OCI-LY3 (cell line): Measurements from ENCODE around the gene RABGAP1.

Experiments
- H2AFZ ChIP-seq: fragments of 200-600, 300-600 bp; shearing (Covaris generic); 2 replicates; pipeline ENCODE4 v1.6.0; 2014; ENCODE audit warnings: antibody characterized with exemption, low read depth, low read length
- H3K27ac ChIP-seq: fragments of 200-600, 300-600 bp; sonication (generic); 2 replicates; pipeline ENCODE4 v1.5.1; 2014; ENCODE audit warnings: mild to moderate bottlenecking, low read length, moderate library complexity, mixed read lengths
- H3K27me3 ChIP-seq: fragments of 200-600, 300-600 bp; sonication (generic); 2 replicates; pipeline ENCODE4 v1.6.1; 2014; ENCODE audit warnings: low read depth, low read length, mixed read lengths
- H3K36me3 ChIP-seq: fragments of 200-600, 300-600 bp; sonication (generic); replicated peaks from 2 replicates; pipeline ENCODE3; 2014; ENCODE audit warnings: low read depth, low read length, mixed read lengths
- H3K4me1 ChIP-seq: fragments of 300-600, 200-600 bp; sonication (generic); 2 replicates; pipeline ENCODE4 v1.6.1; 2014; ENCODE audit warnings: low read length, mixed read lengths
- H3K4me2 ChIP-seq: fragments of 200-600, 300-600 bp; sonication (generic); 2 replicates; pipeline ENCODE4 v1.6.1; 2014; ENCODE audit warnings: low read length, mixed read lengths
- H3K4me3 ChIP-seq: fragments of 300-600, 200-600 bp; sonication (generic); 2 replicates; pipeline ENCODE4 v1.5.1; 2014; ENCODE audit warnings: antibody characterized with exemption, mild to moderate bottlenecking, low read length, moderate library complexity
- H3K79me2 ChIP-seq: fragments of 300-600, 200-600 bp; shearing (Covaris generic); 2 replicates; pipeline ENCODE4 v1.6.1; 2014; ENCODE audit warnings: mild to moderate bottlenecking, low read length, mixed read lengths
- H3K9ac ChIP-seq: fragments of 300-600, 200-600 bp; shearing (Covaris generic); 2 replicates; pipeline ENCODE4 v1.6.0; 2014; ENCODE audit warnings: mild to moderate bottlenecking, low read length, moderate library complexity
- H3K9me3 ChIP-seq: fragments of 200-600, 300-600 bp; shearing (Covaris generic); 2 replicates; pipeline ENCODE4 v1.6.1; 2014; ENCODE audit warnings: low read length, mixed read lengths; ENCODE audit not compliant: insufficient read depth
- H4K20me1 ChIP-seq: fragments of 200-600, 300-600 bp; sonication (generic); 2 replicates; pipeline ENCODE4 v1.6.1; 2016; ENCODE audit warnings: low read length, mixed read lengths; ENCODE audit not compliant: insufficient read depth
- CTCF ChIP-seq: fragments of 200-600, 300-600 bp; sonication (generic); IDR thresholded peaks from 2 replicates; pipeline ENCODE4 v1.5.1; 2014; ENCODE audit warnings: antibody characterized with exemption, low read length, low read depth
- EZH2phosphoT487 ChIP-seq: fragments of 200-600 bp; shearing (Covaris generic); IDR thresholded peaks from 2 replicates; pipeline ENCODE4 v1.6.1; 2018; ENCODE audit warnings: antibody characterized with exemption, mixed run types, low read depth

The RABGAP1 gene

GRCh38 chr9:122988920-122989621 lies 48.3 kb downstream of the RABGAP1 start:
- Histone ChIP-seq H2AFZ (peak overlapping the region; percentile 33; the same call in 1 of the 2 replicates), H3K4me1 (peaks cover 38% of the 10 kb centered on the region), H3K4me3 (peak overlapping the region; percentile 58), H3K9me3 (no peaks in the 10 kb centered on the region), H3K79me2 (peaks cover 14% of the 10 kb centered on the region; the same call in 1 of the 2 replicates), H3K36me3 (peaks cover 25% of the 10 kb centered on the region), H3K27me3 (no peaks in the 10 kb centered on the region), H3K27ac (peak overlapping the region; percentile 94), H3K4me2 (peak overlapping the region; percentile 72), H4K20me1 (no peaks in the 10 kb centered on the region), H3K9ac (peak overlapping the region; percentile 46)
- TF ChIP-seq EZH2phosphoT487 (no peak), CTCF (peak; percentile 46)

DNA sequence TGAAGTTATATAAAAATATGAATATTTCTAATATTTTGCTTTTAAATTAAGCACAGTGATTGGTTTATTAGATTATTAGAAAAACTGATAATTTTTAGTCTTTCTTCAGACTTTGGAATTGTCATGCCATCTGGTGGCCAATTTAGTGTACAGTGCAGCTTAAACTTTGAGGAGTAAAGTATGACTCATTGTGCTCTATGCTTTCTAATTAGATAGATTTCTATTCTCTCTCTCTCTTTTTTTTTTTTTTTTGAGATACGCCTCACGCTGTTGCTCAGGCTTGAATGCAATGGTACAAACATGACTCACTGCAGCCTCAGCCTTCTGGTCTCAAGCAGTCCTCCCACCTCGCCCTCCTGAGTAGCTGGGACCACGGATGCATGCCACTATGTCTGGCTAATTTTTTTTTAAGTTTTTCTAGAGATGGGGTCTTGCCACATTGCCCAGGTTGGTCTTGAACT lies 50.6 kb downstream of the RABGAP1 start:
- H3K4me1 ChIP-seq = peaks cover 28% of the 10 kb centered on the region
- no peaks in the 10 kb centered on the region for H3K9me3 ChIP-seq
- no peak for TF ChIP-seq EZH2phosphoT487
- peak; percentile 70 for TF ChIP-seq CTCF
- H3K79me2 ChIP-seq = peaks cover 10% of the 10 kb centered on the region; the same call in 1 of the 2 replicates
- H3K27ac ChIP-seq = no peak overlapping the region
- no peaks in the 10 kb centered on the region for H3K27me3 ChIP-seq
- no peak overlapping the region for H3K4me2 ChIP-seq
- no peak overlapping the region for H3K9ac ChIP-seq
- H3K36me3 ChIP-seq = peaks cover 24% of the 10 kb centered on the region
- H2AFZ ChIP-seq = no peak overlapping the region
- no peaks in the 10 kb centered on the region for H4K20me1 ChIP-seq
- no peak overlapping the region for H3K4me3 ChIP-seq

DNA sequence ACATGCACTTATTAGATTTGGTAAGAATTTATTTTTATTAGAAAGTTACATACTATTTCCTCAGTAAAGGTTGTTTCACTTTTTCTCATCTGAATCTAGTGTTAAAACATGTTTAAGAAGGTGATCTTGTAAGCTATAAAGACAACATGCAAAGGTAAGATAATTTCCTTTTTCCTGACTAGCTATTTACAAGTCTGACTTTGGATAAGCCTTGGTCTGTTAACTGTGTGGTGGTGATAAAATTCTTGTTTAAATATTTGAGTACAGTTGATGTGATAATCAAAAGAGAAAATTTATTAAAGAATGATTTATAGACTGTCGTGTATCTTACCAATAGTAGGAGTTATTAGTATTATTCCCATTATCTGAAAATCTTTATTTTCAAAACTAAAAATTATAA lies 55.8 kb downstream of the RABGAP1 start:
- no peak overlapping the region for H3K4me3 ChIP-seq
- H3K4me1 ChIP-seq = no peaks in the 10 kb centered on the region
- no peak overlapping the region for H3K9ac ChIP-seq
- H3K4me2 ChIP-seq = no peak overlapping the region
- H3K79me2 ChIP-seq = no peaks in the 10 kb centered on the region
- no peaks in the 10 kb centered on the region for H3K9me3 ChIP-seq
- peaks cover 37% of the 10 kb centered on the region for H3K36me3 ChIP-seq
- no peaks in the 10 kb centered on the region for H4K20me1 ChIP-seq
- H3K27me3 ChIP-seq = no peaks in the 10 kb centered on the region
- no peak overlapping the region for H3K27ac ChIP-seq
- no peak for TF ChIP-seq CTCF
- H2AFZ ChIP-seq = no peak overlapping the region

GRCh38 chr9:122998448-122998847 lies 57.6 kb downstream of the RABGAP1 start:
- Histone ChIP-seq H3K9me3 (no peaks in the 10 kb centered on the region), H4K20me1 (no peaks in the 10 kb centered on the region), H3K27me3 (no peaks in the 10 kb centered on the region), H3K4me1 (0 out of 2 replicates have a peak, but pooled peaks cover 3% of the 10 kb centered on the region), H3K9ac (no peak overlapping the region), H3K4me3 (no peak overlapping the region), H3K79me2 (no peaks in the 10 kb centered on the region), H3K36me3 (peaks cover 40% of the 10 kb centered on the region), H3K27ac (no peak overlapping the region), H2AFZ (no peak overlapping the region), H3K4me2 (no peak overlapping the region)
- TF ChIP-seq CTCF (no peak), EZH2phosphoT487 (no peak)
